GM19438 (cell line): ENCODE measurements around the gene MEGF11.

ENCODE experiments used
- ATAC-seq: cut with Tn5 transposase; IDR thresholded peaks from one replicate; pipeline ENCODE4 v1.9.1; 2021; ENCODE audit warnings: low read depth; ENCODE audit not compliant: unreplicated experiment

Gene MEGF11

GRCh38 chr15:66043264-66043663 lies 210.3 kb downstream of the MEGF11 start:
- no peak for ATAC-seq

DNA sequence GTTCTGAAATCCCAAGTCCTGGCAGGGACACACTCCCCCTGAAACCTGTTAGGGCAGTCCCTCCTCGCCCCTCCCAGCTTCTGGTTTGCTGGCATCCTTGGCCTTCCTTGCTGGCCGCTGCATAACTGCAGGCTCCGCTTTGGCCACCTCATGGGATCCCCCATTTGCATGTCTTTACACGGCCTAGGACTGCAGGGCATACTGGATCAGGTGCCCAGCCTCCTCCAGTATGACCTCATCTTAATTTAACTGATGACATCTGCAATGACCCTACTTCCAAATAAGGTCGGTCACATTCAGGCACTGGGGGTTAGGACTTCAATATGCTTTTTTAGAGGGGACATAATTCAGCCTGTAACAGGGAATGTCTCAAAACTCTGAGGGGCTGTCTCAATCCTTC lies 210.9 kb downstream of the MEGF11 start:
- no peak for ATAC-seq

GRCh38 chr15:66041276-66041675 lies 212.3 kb downstream of the MEGF11 start:
- no peak for ATAC-seq

GRCh38 chr15:66040211-66040892 lies 213.2 kb downstream of the MEGF11 start:
- no peak for ATAC-seq

DNA sequence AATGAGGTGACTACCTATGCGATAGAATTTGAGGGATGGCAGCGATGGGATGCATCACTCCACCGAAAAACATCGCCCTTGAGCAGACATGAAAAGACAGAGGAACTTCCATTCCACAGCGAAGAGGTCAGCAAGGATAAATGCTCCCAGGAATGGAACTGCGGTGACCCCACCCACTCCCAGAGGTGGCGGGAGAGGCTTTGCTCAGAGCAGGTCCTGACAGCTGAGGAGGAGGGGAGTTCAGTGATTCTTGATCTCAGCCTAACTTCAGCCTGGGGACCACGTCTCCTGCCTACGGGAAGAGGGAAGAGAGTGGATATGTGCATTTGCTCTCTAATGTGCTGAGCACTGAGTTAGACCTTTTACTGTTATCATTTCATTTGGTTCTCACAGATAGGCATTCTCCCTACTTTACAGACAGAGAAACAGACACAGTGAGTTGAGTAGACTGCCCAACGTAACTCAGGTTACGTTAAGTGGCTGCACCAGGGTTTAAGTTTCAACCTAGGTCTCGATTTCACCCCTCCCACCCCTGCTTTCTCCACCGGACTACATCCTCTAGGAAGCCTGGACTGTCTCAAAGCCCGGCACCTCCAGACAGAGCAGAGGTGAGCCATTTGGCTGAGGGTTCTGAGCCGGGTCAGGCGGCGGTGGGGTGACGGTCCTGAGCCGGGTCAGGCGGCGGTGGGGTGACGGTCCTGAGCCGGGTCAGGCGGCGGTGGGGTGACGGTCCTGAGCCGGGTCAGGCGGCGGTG lies 214.3 kb downstream of the MEGF11 start:
- no peak for ATAC-seq

- no peak for ATAC-seq
Observed at GRCh38 chr15:66038387-66039116, 215.0 kb downstream of the MEGF11 start.

DNA sequence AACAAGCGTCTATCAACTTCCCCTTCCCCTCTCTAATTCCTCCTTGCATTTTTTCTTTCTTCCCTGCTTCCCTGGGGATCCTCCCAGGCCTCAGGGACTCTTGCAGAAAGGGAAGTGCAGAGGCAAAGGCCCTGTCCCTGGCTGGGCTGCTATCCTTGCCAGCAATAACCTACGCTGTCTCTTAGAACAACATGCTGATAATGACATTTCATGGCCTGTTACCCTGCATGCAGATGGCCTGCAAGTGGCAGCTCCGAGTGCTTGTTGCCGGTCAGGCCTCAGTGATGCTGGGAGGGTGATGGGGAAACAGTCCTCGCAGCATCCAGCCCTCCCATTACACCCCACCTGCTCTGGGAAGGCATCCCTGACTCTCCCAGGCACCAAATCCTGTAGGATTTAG lies 216.7 kb downstream of the MEGF11 start:
- no peak for ATAC-seq

- no peak for ATAC-seq
Observed at GRCh38 chr15:66035901-66036300, 217.6 kb downstream of the MEGF11 start.

- ATAC-seq = no peak
Observed at GRCh38 chr15:66033143-66033542, 220.4 kb downstream of the MEGF11 start.

GRCh38 chr15:66032006-66032405 lies 221.5 kb downstream of the MEGF11 start:
- ATAC-seq = no peak

DNA sequence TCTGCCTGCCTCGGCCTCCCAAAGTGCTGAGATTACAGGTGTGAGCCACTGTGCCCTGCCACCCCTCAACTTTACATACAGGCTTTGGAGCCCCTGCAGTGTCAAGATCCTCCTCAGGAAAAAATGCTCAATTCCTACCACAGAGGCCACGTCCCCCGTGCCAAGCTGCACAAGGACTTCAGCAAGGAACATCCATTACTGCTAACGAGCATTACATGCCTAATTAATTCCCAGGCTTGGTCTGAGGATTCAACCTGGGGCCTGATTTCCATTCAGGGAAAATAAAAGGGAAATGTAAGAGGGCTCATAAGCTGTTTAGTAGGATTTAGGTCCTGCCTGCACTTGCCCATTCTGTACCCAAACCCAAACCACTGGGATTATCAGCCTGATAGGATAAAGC lies 222.9 kb downstream of the MEGF11 start:
- no peak for ATAC-seq

DNA sequence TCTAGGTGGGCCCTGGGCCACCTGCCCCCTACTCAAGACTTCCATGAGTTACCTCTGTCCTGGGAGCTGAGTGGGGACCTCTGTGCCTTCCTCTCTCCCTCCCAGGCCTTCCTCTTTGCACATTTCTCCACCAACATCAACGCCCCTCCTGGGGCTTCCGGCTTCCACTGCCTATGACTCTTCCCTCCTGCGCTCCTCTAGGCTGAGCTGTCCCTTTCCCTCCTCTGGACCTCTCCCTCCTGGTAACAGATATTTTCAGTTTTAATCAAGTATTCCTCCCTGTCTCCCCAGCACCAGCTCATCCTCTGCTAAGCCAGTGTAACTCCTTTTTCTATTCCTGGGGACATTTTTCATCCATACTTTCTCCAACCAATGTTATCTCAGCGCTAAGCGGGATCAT lies 223.9 kb downstream of the MEGF11 start:
- no peak for ATAC-seq

- ATAC-seq = no peak
Observed at GRCh38 chr15:66027268-66027805, 226.2 kb downstream of the MEGF11 start.

- no peak for ATAC-seq
Observed at GRCh38 chr15:66025972-66026371, 227.6 kb downstream of the MEGF11 start.

- no peak for ATAC-seq
Observed at GRCh38 chr15:66025015-66025452, 228.5 kb downstream of the MEGF11 start.

DNA sequence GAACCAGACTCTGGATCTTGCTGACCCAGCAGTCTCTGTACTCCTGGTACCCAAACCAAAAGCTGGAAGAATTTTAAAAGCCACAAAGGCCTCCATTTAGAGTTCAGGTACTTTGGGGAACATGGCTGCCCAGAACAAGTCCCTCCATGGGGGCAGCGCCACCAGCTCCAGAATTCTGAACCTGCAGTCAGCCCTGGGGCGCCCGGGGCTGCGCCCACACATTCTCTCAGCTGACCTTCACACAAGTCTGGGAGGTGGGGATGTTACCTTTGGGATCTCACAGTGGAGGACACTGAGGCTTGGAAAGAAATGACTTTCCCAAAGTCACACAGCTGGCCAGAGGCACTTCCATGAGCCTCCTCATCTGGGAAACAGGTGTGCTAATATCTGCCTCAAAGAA lies 229.4 kb downstream of the MEGF11 start:
- ATAC-seq = no peak

DNA sequence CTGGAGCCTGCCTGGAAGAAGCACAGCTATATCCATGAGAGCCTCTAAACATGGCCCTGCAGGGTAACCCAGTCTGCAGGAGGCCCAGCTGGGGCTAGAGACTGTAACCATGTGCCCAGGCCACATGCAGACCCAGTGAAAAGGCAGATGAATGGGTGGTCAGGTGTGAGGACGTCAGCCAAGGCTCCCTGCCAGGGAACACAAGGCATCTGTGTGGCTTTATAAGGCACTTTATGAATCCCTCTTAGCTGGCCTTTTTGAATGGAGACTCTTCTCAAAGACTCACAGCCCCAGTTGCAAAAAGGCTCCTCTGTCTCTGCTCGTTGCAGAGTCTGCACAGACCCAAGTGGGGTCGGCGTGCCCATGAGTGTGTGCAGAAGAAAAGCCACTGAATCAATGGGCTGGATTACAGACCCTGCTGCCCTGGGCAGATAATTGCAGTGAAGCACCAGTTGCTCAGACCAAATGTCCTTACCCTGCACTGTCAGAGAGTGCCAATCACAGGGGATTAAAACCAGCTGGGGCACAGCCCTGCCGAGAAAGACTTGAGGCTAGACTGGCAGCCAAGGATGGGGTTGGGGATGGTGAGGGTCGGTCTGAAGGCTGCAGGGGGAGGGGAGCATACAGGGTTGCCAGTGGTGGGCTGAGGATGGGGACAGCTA lies 230.1 kb downstream of the MEGF11 start:
- ATAC-seq = no peak

GRCh38 chr15:66022163-66022525 lies 231.4 kb downstream of the MEGF11 start:
- ATAC-seq = no peak

DNA sequence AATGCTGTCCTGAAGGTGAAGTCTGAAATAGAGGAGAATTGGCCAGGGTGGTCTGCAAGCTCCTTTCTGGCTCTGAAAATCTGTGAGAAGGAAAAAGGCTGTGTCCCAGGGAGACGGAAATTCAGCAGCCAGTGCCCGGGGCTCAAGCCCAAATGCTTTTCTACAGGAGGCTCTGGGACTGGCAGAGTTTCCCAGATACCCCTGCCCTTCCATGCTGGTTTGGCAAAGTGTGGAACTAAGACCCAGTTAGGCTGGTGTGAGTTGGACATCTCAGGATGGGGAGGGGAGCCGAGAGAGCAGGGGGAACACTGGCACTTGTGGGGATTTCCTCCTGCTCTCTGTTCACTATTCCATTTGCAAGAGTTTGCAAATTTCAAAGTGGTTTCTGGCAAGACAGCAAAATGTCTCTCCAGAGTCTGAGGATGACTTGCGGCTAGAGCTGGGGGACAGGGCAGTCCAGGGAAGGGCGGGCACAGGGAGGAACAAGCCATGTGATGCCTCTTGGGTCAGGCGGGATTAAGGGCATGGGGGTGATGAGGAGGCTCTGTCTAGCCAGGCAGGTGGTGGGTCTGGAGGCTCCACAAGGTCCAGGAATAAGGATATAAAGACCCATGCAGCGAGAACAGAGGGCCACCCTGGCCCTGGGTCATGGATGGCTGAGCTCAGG lies 231.9 kb downstream of the MEGF11 start:
- no peak for ATAC-seq

DNA sequence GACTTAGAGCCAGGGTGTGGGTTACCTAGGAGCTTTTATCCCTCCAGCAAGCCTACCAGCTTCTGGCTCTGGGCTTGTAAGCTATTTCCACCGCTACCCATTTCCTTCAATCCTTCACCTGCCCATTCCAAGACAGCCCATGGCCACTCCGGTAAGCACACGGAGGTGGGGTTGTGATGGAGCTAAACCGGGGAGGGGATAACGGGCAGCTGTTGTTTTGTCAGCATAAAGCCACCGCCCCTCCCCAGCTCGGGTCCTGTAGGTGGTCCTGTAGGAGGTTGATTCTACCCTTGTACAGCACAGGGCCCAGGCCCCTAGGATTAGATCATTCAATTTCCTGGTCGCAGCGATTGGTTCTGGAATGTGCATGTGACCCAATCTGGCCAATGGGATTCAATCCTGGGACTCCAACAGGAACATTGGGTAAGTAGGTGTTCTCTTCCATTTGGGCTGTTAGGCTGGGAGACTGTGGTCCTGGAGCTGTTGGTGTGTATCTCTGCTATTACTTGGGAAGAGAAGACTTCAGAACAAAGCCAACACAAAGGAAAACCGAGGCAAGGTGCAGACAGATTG lies 233.6 kb downstream of the MEGF11 start:
- ATAC-seq = no peak
